ENCODE data around the gene SLC8A2. TPM values are rescaled to one million over a fixed set of nuclear protein-coding genes. Genes with fewer than 3 reads are reported as not detected.

Gene SLC8A2
- total and polyA plus RNA-seq, 2 of the 8 experiments (the other 6 are each of a cell fraction or from before 2014, with no cell fraction given): 7.3 to 12.4 TPM

DNA sequence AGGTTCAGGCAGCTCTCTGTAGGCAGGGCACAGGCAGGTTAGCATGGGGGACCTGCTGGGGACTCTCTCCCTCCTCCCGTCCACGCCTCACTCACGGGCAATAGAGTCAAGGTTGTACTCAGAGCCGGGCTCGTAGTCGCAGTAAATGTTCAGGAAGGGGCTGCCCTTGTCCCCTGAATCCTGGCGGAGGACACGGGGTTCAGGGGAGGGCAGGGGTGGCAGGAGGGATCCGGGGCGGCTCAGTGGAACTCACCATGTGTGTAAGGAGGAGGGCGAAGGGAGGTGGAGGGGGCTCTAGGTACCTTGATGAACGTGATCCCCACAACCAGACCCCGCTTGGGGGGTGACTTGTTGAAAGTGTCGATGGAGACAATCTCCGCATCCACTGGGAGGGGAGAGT lies 11.5 kb upstream of the SLC8A2 start:
- H2AFZ ChIP-seq (ENCODE audit: low read length): no peak overlapping the region
- POLR2A ChIA-PET (ENCODE audit: partially characterized antibody): interaction anchor here (0.6 to 5.0 kb wide), 22 partner anchors 9 to 263 kb away, joined by 3 to 55 read pairs (median 5); partner anchors contain the start of gene NAPA
- 89% methylated on average over 15 of the region's 15 CpGs; no CpG with 5 or more reads in 1 of the 2 experiments for WGBS, 2 experiments (ENCODE audit: extremely low coverage in 1 of 2, insufficient coverage in 1 of 2, insufficient read length in 1 of 2, insufficient replicate concordance in 2 of 2, low coverage in 1 of 2, low lambda C conversion rate in 2 of 2, missing lambda C conversion rate in 1 of 2)
- TF ChIP-seq TAF7 (optimal IDR thresholded peaks at IDR 0.05; ENCODE audit: borderline replicate concordance, low read depth, low read length): no peak
- TF ChIP-seq, protein P1, sequence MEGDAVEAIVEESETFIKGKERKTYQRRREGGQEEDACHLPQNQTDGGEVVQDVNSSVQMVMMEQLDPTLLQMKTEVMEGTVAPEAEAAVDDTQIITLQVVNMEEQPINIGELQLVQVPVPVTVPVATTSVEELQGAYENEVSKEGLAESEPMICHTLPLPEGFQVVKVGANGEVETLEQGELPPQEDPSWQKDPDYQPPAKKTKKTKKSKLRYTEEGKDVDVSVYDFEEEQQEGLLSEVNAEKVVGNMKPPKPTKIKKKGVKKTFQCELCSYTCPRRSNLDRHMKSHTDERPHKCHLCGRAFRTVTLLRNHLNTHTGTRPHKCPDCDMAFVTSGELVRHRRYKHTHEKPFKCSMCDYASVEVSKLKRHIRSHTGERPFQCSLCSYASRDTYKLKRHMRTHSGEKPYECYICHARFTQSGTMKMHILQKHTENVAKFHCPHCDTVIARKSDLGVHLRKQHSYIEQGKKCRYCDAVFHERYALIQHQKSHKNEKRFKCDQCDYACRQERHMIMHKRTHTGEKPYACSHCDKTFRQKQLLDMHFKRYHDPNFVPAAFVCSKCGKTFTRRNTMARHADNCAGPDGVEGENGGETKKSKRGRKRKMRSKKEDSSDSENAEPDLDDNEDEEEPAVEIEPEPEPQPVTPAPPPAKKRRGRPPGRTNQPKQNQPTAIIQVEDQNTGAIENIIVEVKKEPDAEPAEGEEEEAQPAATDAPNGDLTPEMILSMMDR (IDR thresholded peaks at IDR 0.05; ENCODE audit: control extremely low read depth in 1 of 3, insufficient read depth in 1 of 3, low read depth in 1 of 3, low read length in 3 of 3): no peak
- TF ChIP-seq BACH1 (IDR thresholded peaks at IDR 0.05; ENCODE audit: low read length): no peak
- no peak for TF ChIP-seq RFX5 (IDR thresholded peaks at IDR 0.05; ENCODE audit: borderline replicate concordance, low read depth, low read length)
- TF ChIP-seq NRF1 (IDR thresholded peaks at IDR 0.05; ENCODE audit: low read depth, low read length): no peak
- TF ChIP-seq SIX5 (IDR thresholded peaks at IDR 0.05; ENCODE audit: low read depth, low read length): no peak
- no peak for TF ChIP-seq RAD21 (IDR thresholded peaks at IDR 0.05 in 1 of 2, conservative IDR thresholded peaks at IDR 0.05 in 1 of 2; ENCODE audit: low read depth in 2 of 2, low read length in 2 of 2)
- no peak for TF ChIP-seq SP2 (IDR thresholded peaks at IDR 0.05; ENCODE audit: low read length)
- TF ChIP-seq ASH2L (IDR thresholded peaks at IDR 0.05; ENCODE audit: low read length): no peak
- no peak for TF ChIP-seq TCF12 (IDR thresholded peaks at IDR 0.05; ENCODE audit: low read depth, low read length)
- no peak for TF ChIP-seq CREB1 (IDR thresholded peaks at IDR 0.05)

More for the DNA sequence above, 11.5 kb upstream of the SLC8A2 start:
- Histone ChIP-seq H2BK5ac (ENCODE audit: low read depth, low read length) (no peak overlapping the region), H3K27me3 (replicated peaks in 1 of 4; ENCODE audit: control insufficient read depth in 3 of 4, extremely low read depth in 1 of 4, insufficient read depth in 3 of 4, low read length in 3 of 4) (no peaks in the 10 kb centered on the region), H2AK5ac (ENCODE audit: low read depth, low read length) (0 out of 2 replicates have a peak overlapping the region, but pooled peaks have one; percentile 46), H3K4me2 (ENCODE audit: insufficient read depth in 1 of 2, low read depth in 2 of 2, low read length in 2 of 2) (peak overlapping the region in 1 of 2 experiments; percentile 57; a peak in 3 of 4 replicates), H3K36me3 (ENCODE audit: control insufficient read depth in 2 of 4, insufficient read depth in 4 of 4, low read length in 3 of 4) (peaks cover 0 to 4% (median 0%) of the 10 kb centered on the region in 4 experiments; a peak in 1 of 8 replicates), H3K4me1 (replicated peaks in 1 of 4; ENCODE audit: control insufficient read depth in 3 of 4, insufficient read depth in 4 of 4, low read length in 3 of 4) (peaks cover 0 to 8% (median 3%) of the 10 kb centered on the region in 4 experiments; a peak in 2 of 7 replicates), H4K20me1 (replicated peaks in 1 of 2; ENCODE audit: control insufficient read depth in 1 of 2, insufficient read depth in 2 of 2, low read length in 2 of 2) (no peaks in the 10 kb centered on the region), H2BK15ac (ENCODE audit: low read length) (0 out of 2 replicates have a peak overlapping the region, but pooled peaks have one; percentile 61), H2BK120ac (replicated peaks; ENCODE audit: low read depth, low read length) (no peak overlapping the region), H3K18ac (ENCODE audit: extremely low read depth, low read length) (no peak overlapping the region; the same call in 1 of the 2 replicates), H3K79me2 (ENCODE audit: control insufficient read depth in 1 of 2, insufficient read depth in 2 of 2, low read length in 2 of 2) (no peaks in the 10 kb centered on the region), H3K79me1 (ENCODE audit: low read depth, low read length) (no peaks in the 10 kb centered on the region), H3K27ac (ENCODE audit: low read depth, low read length) (no peak overlapping the region), H3K9me3 (ENCODE audit: insufficient read depth in 2 of 2, low read depth in 1 of 2, low read length in 1 of 2) (no peaks in the 10 kb centered on the region), H3K23me2 (ENCODE audit: low read depth, low read length) (peaks cover 11% of the 10 kb centered on the region), H2BK20ac (ENCODE audit: low read length) (peak overlapping the region; percentile 80; the same call in 1 of the 2 replicates), H4K91ac (replicated peaks; ENCODE audit: insufficient read length, low read length) (no peak overlapping the region), H4K5ac (ENCODE audit: insufficient read length, low read depth, low read length) (no peak overlapping the region), H3K4me3 (ENCODE audit: extremely low read depth in 1 of 4, insufficient read depth in 2 of 4, low read depth in 3 of 4, low read length in 4 of 4) (peak overlapping the region in 3 of 4 experiments; percentile 76 to 86 (median 80); a peak in 5 of 8 replicates), H3K14ac (ENCODE audit: insufficient read length) (no peak overlapping the region), H2BK12ac (ENCODE audit: low read depth, low read length) (0 out of 2 replicates have a peak overlapping the region, but pooled peaks have one; percentile 50), H3K23ac (ENCODE audit: insufficient read length) (no peak overlapping the region), H4K8ac (ENCODE audit: extremely low read depth, insufficient read depth, low read length) (peak overlapping the region; percentile 40), H3K4ac (replicated peaks; ENCODE audit: insufficient read length, low read depth, low read length) (no peak overlapping the region), H3K9ac (replicated peaks in 1 of 4; ENCODE audit: extremely low read depth in 1 of 4, low read depth in 3 of 4, low read length in 3 of 4) (peak overlapping the region in 1 of 4 experiments; percentile 15; a peak in 2 of 7 replicates), H3K56ac (replicated peaks; ENCODE audit: insufficient read length, low read depth, low read length) (no peak overlapping the region)
- FAIRE-seq (no peak), DNase-seq (ENCODE audit: low read depth in 1 of 2, low spot score in 2 of 2) (no peak)
- CTCF ChIA-PET (ENCODE audit: partially characterized antibody): interaction anchor here (0.9 to 6.3 kb wide), 27 partner anchors 8 to 230 kb away, joined by 3 to 32 read pairs (median 4); no protein-coding TSS in a partner anchor
